Measurements from ENCODE around the gene TPBG.

The TPBG gene

GRCh38 chr6:82363428-82364086, at the start of gene TPBG:
TPBG (plus strand) TSS chr6:82363817; CDS start chr6:82364962, 1,145 bp downstream.
- DNase-seq, result peak; percentile 64

- DNase-seq, result no peak
These were observed 41.2 kb upstream of the TPBG start for GRCh38 chr6:82322386-82322785.

- no peak for DNase-seq
These were observed 33.9 kb upstream of the TPBG start for GRCh38 chr6:82329766-82330165.

- DNase-seq, result no peak
These were observed 33.3 kb upstream of the TPBG start for GRCh38 chr6:82330171-82330804.

- DNase-seq, result no peak
These were observed 32.4 kb upstream of the TPBG start for GRCh38 chr6:82331031-82331773.

GRCh38 chr6:82333781-82334180, 29.8 kb upstream of the TPBG start:
- DNase-seq, result no peak

- peak; percentile 72 for DNase-seq
These were observed 25.8 kb upstream of the TPBG start for GRCh38 chr6:82337688-82338257.

GRCh38 chr6:82348130-82348529, 15.5 kb upstream of the TPBG start:
- no peak for DNase-seq

- DNase-seq, result no peak
These were observed 9.8 kb upstream of the TPBG start for GRCh38 chr6:82353848-82354247.

GRCh38 chr6:82360552-82360951, 3.1 kb upstream of the TPBG start:
- no peak for DNase-seq

- no peak for DNase-seq
These were observed 2.0 kb upstream of the TPBG start for GRCh38 chr6:82361631-82362030.

GRCh38 chr6:82362144-82362543, 1.5 kb upstream of the TPBG start:
- no peak for DNase-seq

- DNase-seq, result no peak
These were observed 664 bp upstream of the TPBG start for GRCh38 chr6:82362878-82363427.

- DNase-seq, result peak; percentile 17
These were observed 734 bp downstream of the TPBG start for GRCh38 chr6:82364087-82365015.

GRCh38 chr6:82365016-82365795, 1.6 kb downstream of the TPBG start:
- peak; percentile 47 for DNase-seq

GRCh38 chr6:82367704-82368103, 4.1 kb downstream of the TPBG start:
- DNase-seq, result no peak

- DNase-seq, result no peak
These were observed 7.2 kb downstream of the TPBG start for GRCh38 chr6:82370788-82371187.

GRCh38 chr6:82371799-82372546, 8.4 kb downstream of the TPBG start:
- DNase-seq, result no peak

GRCh38 chr6:82372656-82373055, 9.0 kb downstream of the TPBG start:
- DNase-seq, result no peak

GRCh38 chr6:82374516-82374915, 10.9 kb downstream of the TPBG start:
- no peak for DNase-seq

GRCh38 chr6:82376636-82377035, 13.0 kb downstream of the TPBG start:
- no peak for DNase-seq

Data from NCI-H1105 (cell line).